Activated gamma-delta T cell treated with anti-CD3 and anti-CD28 coated beads, Interleukin-2, amount 50 U/mL, for 16 hours (primary cell): ENCODE measurements around the gene RAD51D.
"Not testable (repeated sequence)": the region's sequence is repeated elsewhere in the genome, so short reads cannot be mapped to it uniquely, and the experiment has no call there.

ENCODE experiments used
- DNase-seq: peaks from one replicate; pipeline ENCODE4 v3.0.0-alpha.2; 2020; ENCODE audit warnings: low read depth

Gene RAD51D

GRCh38 chr17:35090707-35091106 is 29.0 kb downstream of the RAD51D start:
- DNase-seq: not testable (repeated sequence)

- DNase-seq: no peak
Measured at GRCh38 chr17:35089586-35090296, 29.9 kb downstream of the RAD51D start.

GRCh38 chr17:35088881-35089585 is 30.6 kb downstream of the RAD51D start:
- peak; percentile 86 for DNase-seq

- no peak for DNase-seq
Measured at GRCh38 chr17:35088356-35088880, 31.2 kb downstream of the RAD51D start.

GRCh38 chr17:35087731-35088355 is 31.8 kb downstream of the RAD51D start:
- no peak for DNase-seq

- DNase-seq: no peak
Measured at GRCh38 chr17:35086931-35087573, 32.6 kb downstream of the RAD51D start.

GRCh38 chr17:35086164-35086563 is 33.5 kb downstream of the RAD51D start:
- no peak for DNase-seq

GRCh38 chr17:35084987-35085386 is 34.7 kb downstream of the RAD51D start:
- DNase-seq: no peak

- DNase-seq: no peak
Measured at GRCh38 chr17:35083071-35083470, 36.6 kb downstream of the RAD51D start.

- no peak for DNase-seq
Measured at GRCh38 chr17:35082073-35082657, 37.5 kb downstream of the RAD51D start.

- no peak for DNase-seq
Measured at GRCh38 chr17:35081638-35082037, 38.0 kb downstream of the RAD51D start.

GRCh38 chr17:35080536-35080935 is 39.1 kb downstream of the RAD51D start:
- no peak for DNase-seq

GRCh38 chr17:35079547-35080423 is 39.9 kb downstream of the RAD51D start:
- no peak for DNase-seq

- DNase-seq: no peak
Measured at GRCh38 chr17:35076874-35077273, 42.8 kb downstream of the RAD51D start.

GRCh38 chr17:35074711-35075707 is 44.7 kb downstream of the RAD51D start:
- no peak for DNase-seq

- no peak for DNase-seq
Measured at GRCh38 chr17:35073991-35074627, 45.6 kb downstream of the RAD51D start.

- no peak for DNase-seq
Measured at GRCh38 chr17:35073183-35073790, 46.4 kb downstream of the RAD51D start.

- DNase-seq: no peak
Measured at GRCh38 chr17:35069311-35069710, 50.3 kb downstream of the RAD51D start.

- no peak for DNase-seq
Measured at GRCh38 chr17:35068249-35068648, 51.4 kb downstream of the RAD51D start.
